ENCODE results near the gene KCNMA1.

KCNMA1 gene

GRCh38 chr10:77616766-77617165, 20.8 kb downstream of the KCNMA1 start:
- TF ChIP-seq CTCF (IDR thresholded peaks at IDR 0.05; ENCODE audit: low read depth, low read length) (no peak), POLR2A (IDR thresholded peaks at IDR 0.05; ENCODE audit: extremely low read depth, insufficient read length) (no peak), MAX (IDR thresholded peaks at IDR 0.05; ENCODE audit: low read depth, low read length) (no peak), MYC (IDR thresholded peaks at IDR 0.05; ENCODE audit: low read depth, low read length) (no peak)
- DNase-seq (ENCODE audit: low read depth), result no peak
- H3K4me3 ChIP-seq (ENCODE audit: low read depth, low read length), result no peak overlapping the region

GRCh38 chr10:77614778-77615625, 22.6 kb downstream of the KCNMA1 start:
- H3K4me3 ChIP-seq (ENCODE audit: low read depth, low read length), result no peak overlapping the region
- DNase-seq (ENCODE audit: low read depth), result no peak
- no peak for TF ChIP-seq MAX (IDR thresholded peaks at IDR 0.05; ENCODE audit: low read depth, low read length)

- peak; percentile 37; the same call in 1 of the 2 replicates for TF ChIP-seq MYC (IDR thresholded peaks at IDR 0.05; ENCODE audit: low read depth, low read length)
- TF ChIP-seq MAX (IDR thresholded peaks at IDR 0.05; ENCODE audit: low read depth, low read length), result peak; percentile 26; the same call in 1 of the 2 replicates
- no peak for TF ChIP-seq POLR2A (IDR thresholded peaks at IDR 0.05; ENCODE audit: extremely low read depth, insufficient read length)
- no peak overlapping the region for H3K4me3 ChIP-seq (ENCODE audit: low read depth, low read length)
- peak; percentile 66 for DNase-seq (ENCODE audit: low read depth)
Measured at GRCh38 chr10:77613476-77614130, 24.0 kb downstream of the KCNMA1 start.

GRCh38 chr10:77611670-77612069, 25.9 kb downstream of the KCNMA1 start:
- DNase-seq (ENCODE audit: low read depth), result no peak
- TF ChIP-seq MAX (IDR thresholded peaks at IDR 0.05; ENCODE audit: low read depth, low read length) (no peak), MYC (IDR thresholded peaks at IDR 0.05; ENCODE audit: low read depth, low read length) (no peak), POLR2A (IDR thresholded peaks at IDR 0.05; ENCODE audit: extremely low read depth, insufficient read length) (no peak), CTCF (IDR thresholded peaks at IDR 0.05; ENCODE audit: low read depth, low read length) (no peak)

GRCh38 chr10:77611221-77611620, 26.4 kb downstream of the KCNMA1 start:
- no peak overlapping the region for H3K4me3 ChIP-seq (ENCODE audit: low read depth, low read length)
- no peak for TF ChIP-seq POLR2A (IDR thresholded peaks at IDR 0.05; ENCODE audit: extremely low read depth, insufficient read length)
- TF ChIP-seq CTCF (IDR thresholded peaks at IDR 0.05; ENCODE audit: low read depth, low read length), result no peak
- TF ChIP-seq MAX (IDR thresholded peaks at IDR 0.05; ENCODE audit: low read depth, low read length), result no peak
- TF ChIP-seq MYC (IDR thresholded peaks at IDR 0.05; ENCODE audit: low read depth, low read length), result no peak
- DNase-seq (ENCODE audit: low read depth), result no peak

More at GRCh38 chr10:77611670-77612069, 25.9 kb downstream of the KCNMA1 start:
- no peak overlapping the region for H3K4me3 ChIP-seq (ENCODE audit: low read depth, low read length)

- TF ChIP-seq MYC (IDR thresholded peaks at IDR 0.05; ENCODE audit: low read depth, low read length) (no peak), CTCF (IDR thresholded peaks at IDR 0.05; ENCODE audit: low read depth, low read length) (no peak)
- DNase-seq (ENCODE audit: low read depth), result peak; percentile 26
Measured at GRCh38 chr10:77609781-77610272, 27.8 kb downstream of the KCNMA1 start.

More at GRCh38 chr10:77609781-77610272, 27.8 kb downstream of the KCNMA1 start:
- no peak overlapping the region for H3K4me3 ChIP-seq (ENCODE audit: low read depth, low read length)

Data from NB4 (cell line).